ENCODE data around the gene STXBP3. TPM values are rescaled to one million over a fixed set of nuclear protein-coding genes. Genes with fewer than 3 reads are reported as not detected.

STXBP3 gene
- total RNA-seq, 1 donor from 2014 or later: 46.9 TPM

GRCh38 chr1:108716437-108717230, 29.8 kb upstream of the STXBP3 start:
- no peaks in the 10 kb centered on the region for H3K4me1 Mint-ChIP-seq (ENCODE audit: low read depth)
- TF ChIP-seq CTCF (IDR thresholded peaks at IDR 0.05; ENCODE audit: unreplicated experiment): no peak

GRCh38 chr1:108717774-108718316, 28.6 kb upstream of the STXBP3 start:
- H3K9me3 Mint-ChIP-seq (ENCODE audit: low read depth): no peaks in the 10 kb centered on the region
- no peak overlapping the region for H3K27ac Mint-ChIP-seq
- H3K36me3 Mint-ChIP-seq (ENCODE audit: insufficient read depth): no peaks in the 10 kb centered on the region
- no peak for TF ChIP-seq CTCF (IDR thresholded peaks at IDR 0.05; ENCODE audit: unreplicated experiment)
- peaks cover 13% of the 10 kb centered on the region for H3K27me3 Mint-ChIP-seq
- no peak overlapping the region for H3K4me3 Mint-ChIP-seq (ENCODE audit: low read depth)
- DNase-seq (ENCODE audit: low spot score, unreplicated experiment): no peak
- H3K4me1 Mint-ChIP-seq (ENCODE audit: low read depth): no peaks in the 10 kb centered on the region

More at GRCh38 chr1:108716437-108717230, 29.8 kb upstream of the STXBP3 start:
- H3K27me3 Mint-ChIP-seq: peaks cover 13% of the 10 kb centered on the region
- no peaks in the 10 kb centered on the region for H3K9me3 Mint-ChIP-seq (ENCODE audit: low read depth)
- H3K27ac Mint-ChIP-seq: no peak overlapping the region
- no peak for DNase-seq (ENCODE audit: low spot score, unreplicated experiment)
- H3K36me3 Mint-ChIP-seq (ENCODE audit: insufficient read depth): no peaks in the 10 kb centered on the region
- H3K4me3 Mint-ChIP-seq (ENCODE audit: low read depth): no peak overlapping the region

GRCh38 chr1:108718927-108719655, 27.4 kb upstream of the STXBP3 start:
- no peaks in the 10 kb centered on the region for H3K9me3 Mint-ChIP-seq (ENCODE audit: low read depth)
- H3K4me1 Mint-ChIP-seq (ENCODE audit: low read depth): no peaks in the 10 kb centered on the region
- no peak for DNase-seq (ENCODE audit: low spot score, unreplicated experiment)
- no peaks in the 10 kb centered on the region for H3K36me3 Mint-ChIP-seq (ENCODE audit: insufficient read depth)
- no peak for TF ChIP-seq CTCF (IDR thresholded peaks at IDR 0.05; ENCODE audit: unreplicated experiment)
- H3K27me3 Mint-ChIP-seq: peaks cover 13% of the 10 kb centered on the region
- H3K27ac Mint-ChIP-seq: no peak overlapping the region
- H3K4me3 Mint-ChIP-seq (ENCODE audit: low read depth): no peak overlapping the region

- Mint-ChIP-seq H3K9me3 (ENCODE audit: low read depth) (no peaks in the 10 kb centered on the region), H3K27ac (no peak overlapping the region)
These were observed 26.6 kb upstream of the STXBP3 start for GRCh38 chr1:108719656-108720435.

More at GRCh38 chr1:108719656-108720435, 26.6 kb upstream of the STXBP3 start:
- no peak for DNase-seq (ENCODE audit: low spot score, unreplicated experiment)
- Mint-ChIP-seq H3K4me1 (ENCODE audit: low read depth) (no peaks in the 10 kb centered on the region), H3K27me3 (peaks cover 13% of the 10 kb centered on the region), H3K4me3 (ENCODE audit: low read depth) (no peak overlapping the region), H3K36me3 (ENCODE audit: insufficient read depth) (no peaks in the 10 kb centered on the region)
- no peak for TF ChIP-seq CTCF (IDR thresholded peaks at IDR 0.05; ENCODE audit: unreplicated experiment)

All from progenitor cell of endocrine pancreas (in vitro differentiated cells).